ENCODE data around the gene UBQLN4. TPM values are rescaled to one million over a fixed set of nuclear protein-coding genes. Genes with fewer than 3 reads are reported as not detected.

Gene UBQLN4
- total RNA-seq, 3 donors from 2014 or later, result 22.1 to 27.1 (median 23.3) TPM

DNA sequence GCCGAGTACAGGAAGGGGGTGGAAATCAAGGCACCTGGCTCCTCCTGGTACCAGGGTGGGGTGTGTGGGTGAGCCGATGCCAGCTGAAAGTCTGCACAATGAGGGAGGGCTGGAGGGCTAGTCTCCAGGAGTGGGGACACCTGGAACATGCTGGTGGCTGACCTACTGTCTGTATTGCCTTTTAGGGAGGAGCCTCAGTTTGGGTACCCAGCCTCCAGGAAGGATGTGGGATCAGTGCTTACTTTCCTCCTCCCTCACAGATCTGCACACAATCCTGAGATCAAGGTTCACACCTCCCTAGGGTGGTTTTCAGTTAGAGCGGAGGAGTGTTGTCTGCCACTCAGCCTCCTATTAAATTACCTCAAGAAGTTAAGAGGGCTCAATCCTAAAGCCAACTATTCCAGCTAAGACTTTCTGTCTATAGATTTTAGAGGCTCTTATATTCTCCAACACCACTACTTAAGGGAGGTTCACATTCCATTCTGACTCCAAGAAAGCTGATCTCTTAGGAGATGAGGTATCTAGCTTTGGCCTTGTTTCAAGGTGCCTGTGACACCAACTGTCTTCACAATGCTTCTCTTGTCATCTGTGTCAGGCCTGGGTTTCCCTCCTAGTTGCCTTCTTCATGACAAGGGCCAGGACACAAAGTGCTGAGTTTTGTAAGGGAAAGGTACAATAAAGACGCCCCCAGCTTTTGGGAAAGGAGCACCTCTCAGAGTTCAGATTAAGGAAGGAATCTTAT, 48.6 kb downstream of the UBQLN4 start:
- intact Hi-C loops (cut with DNase I; ENCODE audit: low total_unique reads), result no loop called here
- H3K4me3 ChIP-seq, result no peak overlapping the region
- H3K27ac ChIP-seq, result peak overlapping the region; percentile 80 to 82
- H3K4me1 ChIP-seq, result peaks cover 0 to 5% of the 10 kb centered on the region in 2 donors
- TF ChIP-seq POLR2A (IDR thresholded peaks at IDR 0.05) (no peak), POLR2AphosphoS5 (IDR thresholded peaks at IDR 0.05) (no peak)
- TF ChIP-seq, protein P1, sequence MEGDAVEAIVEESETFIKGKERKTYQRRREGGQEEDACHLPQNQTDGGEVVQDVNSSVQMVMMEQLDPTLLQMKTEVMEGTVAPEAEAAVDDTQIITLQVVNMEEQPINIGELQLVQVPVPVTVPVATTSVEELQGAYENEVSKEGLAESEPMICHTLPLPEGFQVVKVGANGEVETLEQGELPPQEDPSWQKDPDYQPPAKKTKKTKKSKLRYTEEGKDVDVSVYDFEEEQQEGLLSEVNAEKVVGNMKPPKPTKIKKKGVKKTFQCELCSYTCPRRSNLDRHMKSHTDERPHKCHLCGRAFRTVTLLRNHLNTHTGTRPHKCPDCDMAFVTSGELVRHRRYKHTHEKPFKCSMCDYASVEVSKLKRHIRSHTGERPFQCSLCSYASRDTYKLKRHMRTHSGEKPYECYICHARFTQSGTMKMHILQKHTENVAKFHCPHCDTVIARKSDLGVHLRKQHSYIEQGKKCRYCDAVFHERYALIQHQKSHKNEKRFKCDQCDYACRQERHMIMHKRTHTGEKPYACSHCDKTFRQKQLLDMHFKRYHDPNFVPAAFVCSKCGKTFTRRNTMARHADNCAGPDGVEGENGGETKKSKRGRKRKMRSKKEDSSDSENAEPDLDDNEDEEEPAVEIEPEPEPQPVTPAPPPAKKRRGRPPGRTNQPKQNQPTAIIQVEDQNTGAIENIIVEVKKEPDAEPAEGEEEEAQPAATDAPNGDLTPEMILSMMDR (IDR thresholded peaks at IDR 0.05), result no peak
- H3K9me3 ChIP-seq, result no peaks in the 10 kb centered on the region
- H3K27me3 ChIP-seq, result no peaks in the 10 kb centered on the region
- DNase-seq (ENCODE audit: low spot score in 2 of 2), result peak in 1 of 2 donors; percentile 48
- no peaks in the 10 kb centered on the region for H3K36me3 ChIP-seq

DNA sequence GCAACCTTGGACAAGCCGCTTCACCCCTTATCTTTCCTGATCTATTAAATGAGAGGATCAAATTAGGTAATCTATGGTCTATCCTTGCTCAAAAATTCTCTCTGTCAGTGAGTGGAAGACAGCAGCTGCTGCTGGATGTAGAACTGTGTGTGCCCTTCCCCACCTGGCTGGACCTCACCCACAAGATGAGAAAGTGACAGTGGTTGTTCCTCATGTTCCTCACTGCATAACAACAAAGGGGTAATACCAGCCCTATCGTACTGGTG, 49.7 kb downstream of the UBQLN4 start:
- intact Hi-C loops (cut with DNase I; ENCODE audit: low total_unique reads), result no loop called here
- DNase-seq (ENCODE audit: low spot score in 2 of 2), result no peak
- no peak overlapping the region for H3K4me3 ChIP-seq
- peaks cover 0 to 5% of the 10 kb centered on the region in 2 donors for H3K4me1 ChIP-seq
- peak overlapping the region; percentile 54 to 62 for H3K27ac ChIP-seq
- H3K36me3 ChIP-seq, result no peaks in the 10 kb centered on the region
- TF ChIP-seq POLR2A (IDR thresholded peaks at IDR 0.05), result no peak
- TF ChIP-seq, protein P1 (IDR thresholded peaks at IDR 0.05), result no peak
- no peak for TF ChIP-seq POLR2AphosphoS5 (IDR thresholded peaks at IDR 0.05)
- H3K9me3 ChIP-seq, result no peaks in the 10 kb centered on the region
- no peaks in the 10 kb centered on the region for H3K27me3 ChIP-seq

DNA sequence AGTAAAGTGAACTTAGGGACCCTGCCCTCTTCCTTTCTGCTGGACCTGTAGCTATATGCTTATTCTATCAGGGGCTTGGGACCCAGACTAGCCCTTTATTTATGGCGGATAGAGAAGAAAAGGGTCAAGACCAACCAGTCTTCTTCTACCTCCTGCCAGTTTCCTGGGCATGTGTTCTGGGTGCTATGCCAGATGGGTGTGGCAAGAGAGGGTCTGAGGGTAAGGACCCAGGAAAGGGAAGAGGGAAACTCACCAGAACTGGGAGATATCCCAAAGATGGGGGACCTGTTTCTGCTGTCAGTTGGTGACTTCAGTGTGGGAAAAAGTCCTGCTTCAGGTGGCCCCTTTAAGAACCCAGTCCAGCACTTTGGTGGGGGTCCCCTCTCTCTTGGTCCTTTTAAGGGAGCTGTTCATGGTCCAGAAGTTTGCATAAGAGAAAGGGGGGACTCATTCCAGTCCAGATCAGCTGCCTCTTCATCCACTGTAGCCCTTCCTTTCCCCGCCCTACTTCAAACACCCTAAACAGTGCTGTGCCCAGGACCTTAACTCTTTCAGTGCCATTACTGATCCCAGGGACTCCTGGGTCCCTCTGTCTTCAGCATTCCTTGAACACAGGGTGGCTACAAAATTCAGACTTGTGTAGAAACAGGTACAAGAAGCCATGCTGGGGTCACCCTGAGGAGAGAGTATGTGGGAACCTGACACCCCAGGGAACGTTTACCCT, 51.2 kb downstream of the UBQLN4 start:
- DNase-seq (ENCODE audit: low spot score in 2 of 2), result no peak
- H3K27me3 ChIP-seq, result no peaks in the 10 kb centered on the region
- TF ChIP-seq POLR2A (IDR thresholded peaks at IDR 0.05) (no peak), POLR2AphosphoS5 (IDR thresholded peaks at IDR 0.05) (no peak)
- TF ChIP-seq, protein P1 (IDR thresholded peaks at IDR 0.05), result no peak
- H3K27ac ChIP-seq, result peak overlapping the region in 1 of 2 donors; percentile 54
- H3K4me1 ChIP-seq, result peaks cover 0 to 5% of the 10 kb centered on the region in 2 donors
- intact Hi-C loops (cut with DNase I; ENCODE audit: low total_unique reads), result no loop called here
- H3K4me3 ChIP-seq, result no peak overlapping the region
- no peaks in the 10 kb centered on the region for H3K9me3 ChIP-seq
- H3K36me3 ChIP-seq, result no peaks in the 10 kb centered on the region

DNA sequence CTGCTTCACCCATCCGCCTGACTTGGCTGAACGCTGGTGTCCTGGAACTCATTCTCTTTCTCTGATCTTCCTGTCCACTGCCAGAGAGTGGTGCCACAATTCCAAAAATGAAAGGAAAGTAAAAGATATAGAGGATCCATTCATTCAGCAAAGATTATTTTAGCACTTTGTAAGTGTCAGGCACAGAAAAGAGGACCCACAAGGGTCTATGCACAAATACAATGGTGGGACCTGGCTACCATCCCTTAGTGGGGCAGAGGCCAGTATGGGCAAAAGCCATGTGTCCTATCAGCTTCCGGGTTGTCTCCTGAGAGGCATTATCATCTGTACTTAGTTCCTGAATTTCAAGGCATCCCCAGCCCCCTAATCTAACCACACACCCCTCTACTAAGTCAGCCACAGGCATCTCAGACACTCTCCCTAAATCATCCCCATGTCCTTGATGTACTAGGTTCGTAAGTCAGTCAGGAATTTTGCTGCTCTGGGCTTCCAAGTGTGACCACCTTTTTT, 51.9 kb downstream of the UBQLN4 start:
- no peak for DNase-seq (ENCODE audit: low spot score in 2 of 2)
- intact Hi-C loops (cut with DNase I; ENCODE audit: low total_unique reads), result no loop called here
- no peaks in the 10 kb centered on the region for H3K27me3 ChIP-seq
- TF ChIP-seq POLR2AphosphoS5 (IDR thresholded peaks at IDR 0.05), result no peak
- TF ChIP-seq, protein P1 (IDR thresholded peaks at IDR 0.05), result no peak
- no peak for TF ChIP-seq POLR2A (IDR thresholded peaks at IDR 0.05)
- H3K27ac ChIP-seq, result peak overlapping the region; percentile 54 to 72
- peak overlapping the region in 1 of 3 donors; percentile 15 for H3K4me3 ChIP-seq
- no peaks in the 10 kb centered on the region for H3K36me3 ChIP-seq
- H3K9me3 ChIP-seq, result no peaks in the 10 kb centered on the region
- peaks cover 0 to 5% of the 10 kb centered on the region in 2 donors for H3K4me1 ChIP-seq

Measured in breast epithelium (tissue), 4 donors.